ENCODE results near the gene CLDN2. TPM values are rescaled to one million over a fixed set of nuclear protein-coding genes. Genes with fewer than 3 reads are reported as not detected.

CLDN2 gene
- total RNA-seq, 4 donors from 2014 or later, result 0.11 to 0.17 TPM; not detected in 2

GRCh38 chrX:106898462-106898861 is 21.7 kb upstream of the CLDN2 start:
- intact Hi-C loops (cut with DNase I), result no loop called here
- Histone ChIP-seq H3K27me3 (no peaks in the 10 kb centered on the region), H3K4me3 (no peak overlapping the region), H3K36me3 (no peaks in the 10 kb centered on the region), H3K27ac (replicated peaks in 1 of 4) (no peak overlapping the region), H3K4me1 (peaks cover 0 to 9% (median 9%) of the 10 kb centered on the region in 4 donors), H3K9me3 (no peaks in the 10 kb centered on the region)
- TF ChIP-seq EP300 (IDR thresholded peaks at IDR 0.05) (no peak), POLR2AphosphoS5 (IDR thresholded peaks at IDR 0.05) (no peak), CTCF (IDR thresholded peaks at IDR 0.05) (peak in 1 of 3 experiments; percentile 26), POLR2A (IDR thresholded peaks at IDR 0.05; ENCODE audit: low read depth) (no peak)
- 48% methylated on average over 1 of the region's 1 CpG for whole genome bisulfite sequencing
- DNase-seq (ENCODE audit: extremely low spot score), result no peak

- TF ChIP-seq EP300 (IDR thresholded peaks at IDR 0.05), result no peak
- TF ChIP-seq CTCF (IDR thresholded peaks at IDR 0.05), result no peak
- no peak for TF ChIP-seq POLR2AphosphoS5 (IDR thresholded peaks at IDR 0.05)
- no peak for TF ChIP-seq POLR2A (IDR thresholded peaks at IDR 0.05; ENCODE audit: low read depth)
- DNase-seq (ENCODE audit: extremely low spot score), result no peak
- no peak overlapping the region for H3K4me3 ChIP-seq
- no peaks in the 10 kb centered on the region for H3K36me3 ChIP-seq
- H3K27me3 ChIP-seq, result no peaks in the 10 kb centered on the region
- intact Hi-C loops (cut with DNase I), result no loop called here
- H3K9me3 ChIP-seq, result no peaks in the 10 kb centered on the region
- peaks cover 0 to 14% (median 9%) of the 10 kb centered on the region in 4 donors for H3K4me1 ChIP-seq
- WGBS, result 45% methylated on average over 2 of the region's 2 CpGs
- H3K27ac ChIP-seq (replicated peaks in 1 of 4), result no peak overlapping the region
These were observed 20.9 kb upstream of the CLDN2 start for GRCh38 chrX:106899276-106899675.

- DNase-seq (ENCODE audit: extremely low spot score), result no peak
- Histone ChIP-seq H3K36me3 (no peaks in the 10 kb centered on the region), H3K9me3 (no peaks in the 10 kb centered on the region), H3K4me1 (peaks cover 0 to 10% (median 5%) of the 10 kb centered on the region in 4 donors), H3K4me3 (no peak overlapping the region), H3K27ac (replicated peaks in 1 of 4) (no peak overlapping the region), H3K27me3 (no peaks in the 10 kb centered on the region)
- intact Hi-C loops (cut with DNase I), result no loop called here
- WGBS, result 86% methylated on average over 1 of the region's 1 CpG
- TF ChIP-seq POLR2A (IDR thresholded peaks at IDR 0.05; ENCODE audit: low read depth), result no peak
- TF ChIP-seq CTCF (IDR thresholded peaks at IDR 0.05), result no peak
These were observed 20.4 kb upstream of the CLDN2 start for GRCh38 chrX:106899841-106900240.

GRCh38 chrX:106901341-106901740 is 18.9 kb upstream of the CLDN2 start:
- Histone ChIP-seq H3K36me3 (no peaks in the 10 kb centered on the region), H3K4me3 (no peak overlapping the region), H3K9me3 (no peaks in the 10 kb centered on the region), H3K27ac (replicated peaks in 1 of 4) (no peak overlapping the region), H3K27me3 (no peaks in the 10 kb centered on the region), H3K4me1 (peaks cover 0 to 15% (median 4%) of the 10 kb centered on the region in 4 donors)
- no peak for DNase-seq (ENCODE audit: extremely low spot score)
- intact Hi-C loops (cut with DNase I), result no loop called here
- TF ChIP-seq POLR2A (IDR thresholded peaks at IDR 0.05; ENCODE audit: low read depth), result no peak
- TF ChIP-seq EP300 (IDR thresholded peaks at IDR 0.05), result no peak
- TF ChIP-seq POLR2AphosphoS5 (IDR thresholded peaks at IDR 0.05), result no peak
- no peak for TF ChIP-seq CTCF (IDR thresholded peaks at IDR 0.05)
- WGBS, result 57% methylated on average over 3 of the region's 3 CpGs

- Histone ChIP-seq H3K27ac (replicated peaks in 1 of 4) (no peak overlapping the region), H3K4me1 (peaks cover 0 to 15% (median 4%) of the 10 kb centered on the region in 4 donors), H3K36me3 (no peaks in the 10 kb centered on the region), H3K27me3 (no peaks in the 10 kb centered on the region), H3K4me3 (no peak overlapping the region), H3K9me3 (no peaks in the 10 kb centered on the region)
- TF ChIP-seq CTCF (IDR thresholded peaks at IDR 0.05) (no peak), EP300 (IDR thresholded peaks at IDR 0.05) (no peak), POLR2A (IDR thresholded peaks at IDR 0.05; ENCODE audit: low read depth) (no peak), POLR2AphosphoS5 (IDR thresholded peaks at IDR 0.05) (no peak)
- WGBS, result 83% methylated on average over 3 of the region's 4 CpGs
- intact Hi-C loops (cut with DNase I), result no loop called here
- DNase-seq (ENCODE audit: extremely low spot score), result no peak
These were observed 18.4 kb upstream of the CLDN2 start for GRCh38 chrX:106901781-106902219.
